H9 (cell line): ENCODE measurements around the gene RAB11FIP4. TPM values are rescaled to one million over a fixed set of nuclear protein-coding genes. Genes with fewer than 3 reads are reported as not detected.

Source experiments
- DNase-seq: peaks from one replicate; pipeline ENCODE4 v3.0.0-alpha.2; 2017
- H2AFZ ChIP-seq: one replicate; pipeline ENCODE4 v1.6.1; 2013; ENCODE audit warnings: mild to moderate bottlenecking, low read length, control low read depth, moderate library complexity
- H2AK5ac ChIP-seq: 2 replicates; pipeline ENCODE4 v1.6.1; 2013; ENCODE audit warnings: low read length, control low read depth, mixed read lengths; ENCODE audit not compliant: insufficient read length
- H2BK120ac ChIP-seq: one replicate; pipeline ENCODE4 v1.6.1; 2013; ENCODE audit warnings: low read depth, mild to moderate bottlenecking, low read length, control low read depth, inconsistent platforms; ENCODE audit not compliant: poor library complexity, severe bottlenecking
- H2BK12ac ChIP-seq: 2 replicates; pipeline ENCODE4 v1.6.1; 2013; ENCODE audit warnings: low read length, control low read depth, mixed read lengths, low read depth; ENCODE audit not compliant: insufficient read length
- H2BK15ac ChIP-seq: 2 replicates; pipeline ENCODE4 v1.6.1; 2013; ENCODE audit warnings: low read depth, low read length, control low read depth
- H2BK20ac ChIP-seq: one replicate; pipeline ENCODE4 v1.6.1; 2013; ENCODE audit warnings: low read depth, mild to moderate bottlenecking, low read length, control low read depth, inconsistent platforms; ENCODE audit not compliant: poor library complexity, severe bottlenecking
- H2BK5ac ChIP-seq: 2 replicates; pipeline ENCODE4 v1.6.1; 2013; ENCODE audit warnings: low read length, control low read depth, mixed read lengths; ENCODE audit not compliant: insufficient read length
- H3K14ac ChIP-seq: 2 replicates; pipeline ENCODE4 v1.6.1; 2013; ENCODE audit warnings: low read length, control low read depth; ENCODE audit not compliant: insufficient read depth
- H3K18ac ChIP-seq: 2 replicates; pipeline ENCODE4 v1.6.1; 2013; ENCODE audit warnings: low read depth, mild to moderate bottlenecking, mixed read lengths, low read length, control low read depth; ENCODE audit not compliant: insufficient read length
- H3K23ac ChIP-seq: 2 replicates; pipeline ENCODE4 v1.6.1; 2013; ENCODE audit warnings: low read length, control low read depth, mixed read lengths, low read depth; ENCODE audit not compliant: insufficient read length
- H3K23me2 ChIP-seq: 2 replicates; pipeline ENCODE4 v1.6.1; 2013; ENCODE audit warnings: low read depth, mild to moderate bottlenecking, mixed read lengths, low read length, control low read depth; ENCODE audit not compliant: insufficient read length, poor library complexity, severe bottlenecking
- H3K27ac ChIP-seq: 2 replicates; pipeline ENCODE4 v1.5.1; 2013; ENCODE audit warnings: low read length, control low read depth, mixed read lengths, low read depth; ENCODE audit not compliant: insufficient read length
- H3K27me3 ChIP-seq: 2 replicates; pipeline ENCODE4 v1.6.1; 2013; ENCODE audit warnings: low read length, control low read depth, inconsistent platforms; ENCODE audit not compliant: insufficient read depth
- H3K4ac ChIP-seq: 2 replicates; pipeline ENCODE4 v1.6.1; 2013; ENCODE audit warnings: low read depth, mild to moderate bottlenecking, control low read depth, inconsistent platforms, low read length, moderate library complexity
- H3K4me1 ChIP-seq: 2 replicates; pipeline ENCODE4 v1.6.1; 2013; ENCODE audit warnings: low read length, control low read depth, inconsistent platforms; ENCODE audit not compliant: insufficient read depth
- H3K4me2 ChIP-seq: 2 replicates; pipeline ENCODE4 v1.6.1; 2013; ENCODE audit warnings: low read length, control low read depth, mixed read lengths; ENCODE audit not compliant: insufficient read length, insufficient read depth
- H3K56ac ChIP-seq: 2 replicates; pipeline ENCODE4 v1.6.1; 2013; ENCODE audit warnings: low read depth, mild to moderate bottlenecking, mixed read lengths, low read length, control low read depth; ENCODE audit not compliant: insufficient read length
- H3K79me1 ChIP-seq: 2 replicates; pipeline ENCODE4 v1.6.1; 2013; ENCODE audit warnings: low read depth, mild to moderate bottlenecking, moderate library complexity, low read length, control low read depth, inconsistent platforms; ENCODE audit not compliant: insufficient read depth, poor library complexity, severe bottlenecking
- H3K79me2 ChIP-seq: 2 replicates; pipeline ENCODE4 v1.6.1; 2013; ENCODE audit warnings: low read length, control low read depth, inconsistent platforms; ENCODE audit not compliant: insufficient read depth
- H3K9ac ChIP-seq: 2 replicates; pipeline ENCODE4 v1.6.1; 2013; ENCODE audit warnings: low read length, control low read depth, mixed read lengths; ENCODE audit not compliant: insufficient read length; ENCODE audit errors: extremely low read depth
- H3K9me3 ChIP-seq: one replicate; pipeline ENCODE4 v1.6.1; 2013; ENCODE audit warnings: low read depth, low read length, inconsistent platforms; ENCODE audit not compliant: control insufficient read depth
- H3T11ph ChIP-seq: one replicate; pipeline ENCODE4 v1.6.1; 2013; ENCODE audit warnings: mild to moderate bottlenecking, low read length, control low read depth, inconsistent platforms
- H4K20me1 ChIP-seq: one replicate; pipeline ENCODE4 v1.6.1; 2013; ENCODE audit not compliant: control insufficient read depth, insufficient read length, insufficient read depth
- H4K5ac ChIP-seq: 2 replicates; pipeline ENCODE4 v1.6.1; 2013; ENCODE audit warnings: low read depth, mild to moderate bottlenecking, mixed read lengths, low read length, control low read depth; ENCODE audit not compliant: insufficient read length
- H4K8ac ChIP-seq: replicated peaks from 2 replicates; pipeline ENCODE4 v1.6.1; 2013; ENCODE audit warnings: low read length, control low read depth, mixed read lengths, low read depth; ENCODE audit not compliant: insufficient read length
- H4K91ac ChIP-seq: 2 replicates; pipeline ENCODE4 v1.6.1; 2013; ENCODE audit warnings: low read depth, mild to moderate bottlenecking, moderate library complexity, mixed read lengths, low read length, control low read depth; ENCODE audit not compliant: insufficient read length
- H3K27ac Mint-ChIP-seq, 3 experiments: 2 replicates in 2 of 3; 3 replicates in 1 of 3; pipeline ENCODE4 v1.8.0; 2020 to 2021; ENCODE audit warnings: mixed read lengths in 3 of 3, mild to moderate bottlenecking in 1 of 3, moderate library complexity in 1 of 3
- H3K27me3 Mint-ChIP-seq: 2 replicates; pipeline ENCODE4 v1.8.0; 2021; ENCODE audit warnings: low read depth, mild to moderate bottlenecking, moderate library complexity, mixed read lengths
- H3K36me3 Mint-ChIP-seq, 3 experiments: 2 replicates in 2 of 3; 3 replicates in 1 of 3; pipeline ENCODE4 v1.8.0; 2020 to 2021; ENCODE audit warnings: low read depth in 3 of 3, mixed read lengths in 3 of 3; ENCODE audit not compliant: insufficient read depth in 1 of 3
- H3K4me1 Mint-ChIP-seq, 2 experiments: 2 replicates each; pipeline ENCODE4 v1.8.0; 2020; ENCODE audit warnings: mixed read lengths in 2 of 2
- H3K4me3 Mint-ChIP-seq, 2 experiments: 2 replicates in 1 of 2; 3 replicates in 1 of 2; pipeline ENCODE4 v1.8.0; 2020 to 2021; ENCODE audit warnings: mild to moderate bottlenecking in 2 of 2, mixed read lengths in 2 of 2, moderate library complexity in 1 of 2
- H3K9me3 Mint-ChIP-seq, 2 experiments: 2 replicates in 1 of 2; 3 replicates in 1 of 2; pipeline ENCODE4 v1.8.0; 2020; ENCODE audit warnings: mild to moderate bottlenecking in 2 of 2, mixed read lengths in 2 of 2, moderate library complexity in 1 of 2
- WGBS: extraction: QIAGEN DNeasy Blood & Tissue Kit; methylation state at CpG from one replicate; pipeline ENCODE4 v1.1.7; 2013; ENCODE audit warnings: missing lambda C conversion rate, low lambda C conversion rate, mixed read lengths; ENCODE audit not compliant: insufficient read length; ENCODE audit errors: extremely low coverage; 5-methylcytosine and 5-hydroxymethylcytosine counted together
- total RNA-seq: library from RNA; stranded (reverse); gene quantifications from 2 replicates; pipeline ENCODE4 v1.2.1, GENCODE V29; 2021
- TF ChIP-seq, protein P1 (sequence below): fragments of 200-600 bp; sonication (generic); conservative IDR thresholded peaks from 3 replicates; pipeline ENCODE4 v1.8.0; 2021; ENCODE audit warnings: antibody characterized with exemption, mild to moderate bottlenecking

RAB11FIP4 gene
- total RNA-seq, 1 experiment from 2014 or later: 25.7 TPM

DNA sequence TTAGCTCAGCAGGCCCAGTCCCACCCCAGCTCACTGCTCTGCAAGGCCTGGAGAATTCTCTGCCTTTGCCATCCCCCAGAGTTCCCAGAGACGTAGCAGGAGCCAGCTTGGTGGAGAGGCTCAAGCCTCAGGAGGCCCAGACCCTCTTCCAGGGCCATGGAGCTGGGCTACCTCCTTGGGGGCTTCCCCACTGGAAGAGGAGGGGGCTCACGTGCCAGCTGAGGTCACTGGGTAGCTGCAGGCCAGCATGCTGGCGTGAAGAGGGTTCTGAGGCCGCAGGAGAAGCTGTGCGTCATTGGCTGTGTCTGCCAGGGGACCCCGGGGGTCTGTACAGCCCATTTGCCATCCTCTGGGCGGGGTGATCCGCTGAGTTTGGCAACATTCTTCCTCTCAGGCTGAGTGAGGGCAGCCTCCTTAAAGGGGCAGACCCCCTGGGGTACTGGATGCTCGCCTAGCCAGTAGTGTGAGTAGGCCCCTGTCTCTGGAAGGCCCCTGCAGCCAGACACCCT, 131.6 kb downstream of the RAB11FIP4 start:
- H2BK5ac ChIP-seq: no peak overlapping the region
- no peak overlapping the region for H3K9ac ChIP-seq
- H3K4me2 ChIP-seq: no peak overlapping the region
- peaks cover 11% of the 10 kb centered on the region for H3K9me3 ChIP-seq
- H4K91ac ChIP-seq: no peak overlapping the region
- TF ChIP-seq, protein P1, sequence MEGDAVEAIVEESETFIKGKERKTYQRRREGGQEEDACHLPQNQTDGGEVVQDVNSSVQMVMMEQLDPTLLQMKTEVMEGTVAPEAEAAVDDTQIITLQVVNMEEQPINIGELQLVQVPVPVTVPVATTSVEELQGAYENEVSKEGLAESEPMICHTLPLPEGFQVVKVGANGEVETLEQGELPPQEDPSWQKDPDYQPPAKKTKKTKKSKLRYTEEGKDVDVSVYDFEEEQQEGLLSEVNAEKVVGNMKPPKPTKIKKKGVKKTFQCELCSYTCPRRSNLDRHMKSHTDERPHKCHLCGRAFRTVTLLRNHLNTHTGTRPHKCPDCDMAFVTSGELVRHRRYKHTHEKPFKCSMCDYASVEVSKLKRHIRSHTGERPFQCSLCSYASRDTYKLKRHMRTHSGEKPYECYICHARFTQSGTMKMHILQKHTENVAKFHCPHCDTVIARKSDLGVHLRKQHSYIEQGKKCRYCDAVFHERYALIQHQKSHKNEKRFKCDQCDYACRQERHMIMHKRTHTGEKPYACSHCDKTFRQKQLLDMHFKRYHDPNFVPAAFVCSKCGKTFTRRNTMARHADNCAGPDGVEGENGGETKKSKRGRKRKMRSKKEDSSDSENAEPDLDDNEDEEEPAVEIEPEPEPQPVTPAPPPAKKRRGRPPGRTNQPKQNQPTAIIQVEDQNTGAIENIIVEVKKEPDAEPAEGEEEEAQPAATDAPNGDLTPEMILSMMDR: no peak
- no peak overlapping the region for H3K56ac ChIP-seq
- no peaks in the 10 kb centered on the region for H3K9me3 Mint-ChIP-seq
- H2BK12ac ChIP-seq: no peak overlapping the region
- H2BK20ac ChIP-seq: no peak overlapping the region
- no peak overlapping the region for H3K14ac ChIP-seq
- H2BK120ac ChIP-seq: no peak overlapping the region
- no peak overlapping the region for H4K8ac ChIP-seq
- no peak overlapping the region for H3K27ac Mint-ChIP-seq
- no peaks in the 10 kb centered on the region for H3K23me2 ChIP-seq
- H3K23ac ChIP-seq: no peak overlapping the region
- no peaks in the 10 kb centered on the region for H3K4me1 ChIP-seq
- no CpG with 5 or more reads among the region's 9 CpGs for WGBS
- DNase-seq: peak; percentile 24
- no peaks in the 10 kb centered on the region for H3K79me1 ChIP-seq
- H3K27me3 Mint-ChIP-seq: no peaks in the 10 kb centered on the region
- no peak overlapping the region for H4K5ac ChIP-seq
- no peak overlapping the region for H3K27ac ChIP-seq
- H2AFZ ChIP-seq: no peak overlapping the region
- peaks cover 2 to 3% of the 10 kb centered on the region in 2 experiments; a peak in 2 of 4 replicates for H3K4me1 Mint-ChIP-seq
- no peaks in the 10 kb centered on the region for H3K79me2 ChIP-seq
- no peak overlapping the region for H3T11ph ChIP-seq
- H3K4me3 Mint-ChIP-seq: no peak overlapping the region
- H3K4ac ChIP-seq: no peak overlapping the region
- H4K20me1 ChIP-seq: no peaks in the 10 kb centered on the region
- no peak overlapping the region for H2AK5ac ChIP-seq
- peaks cover 17 to 45% (median 18%) of the 10 kb centered on the region in 3 experiments; a peak in 6 of 7 replicates for H3K36me3 Mint-ChIP-seq
- no peak overlapping the region for H3K18ac ChIP-seq
- no peaks in the 10 kb centered on the region for H3K27me3 ChIP-seq
- no peak overlapping the region for H2BK15ac ChIP-seq
